Hematopoietic multipotent progenitor cell treated with erythropoietin and hydrocortisone succinate and interleukin-3 and kit ligand, for 4 days (in vitro differentiated cells): ENCODE measurements around the gene PRKN.
"Not testable (repeated sequence)": the region's sequence is repeated elsewhere in the genome, so short reads cannot be mapped to it uniquely, and the experiment has no call there.

ENCODE experiments used
- DNase-seq: peaks from one replicate; pipeline ENCODE4 v3.0.0-alpha.2; 2015

Gene PRKN

DNA sequence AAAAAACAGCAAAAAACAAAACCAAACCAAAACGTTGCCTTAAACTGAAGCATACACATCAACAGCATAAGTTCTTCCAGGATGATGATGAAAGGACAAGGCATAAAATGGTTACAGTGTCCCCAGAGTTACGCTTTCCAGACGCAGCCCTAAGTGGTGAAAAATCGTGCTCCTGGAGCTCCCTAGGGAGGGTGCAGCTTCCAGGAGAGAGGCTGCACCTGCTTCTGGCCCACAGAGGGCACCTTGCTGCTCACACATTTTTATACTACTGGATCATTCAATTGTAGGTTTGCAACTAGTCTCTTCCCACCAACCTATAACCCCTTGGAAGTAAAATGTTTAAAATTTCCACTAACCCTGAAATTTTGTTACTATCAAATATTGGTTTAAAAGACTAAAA lies 115.0 kb downstream of the PRKN start:
- no peak for DNase-seq

DNA sequence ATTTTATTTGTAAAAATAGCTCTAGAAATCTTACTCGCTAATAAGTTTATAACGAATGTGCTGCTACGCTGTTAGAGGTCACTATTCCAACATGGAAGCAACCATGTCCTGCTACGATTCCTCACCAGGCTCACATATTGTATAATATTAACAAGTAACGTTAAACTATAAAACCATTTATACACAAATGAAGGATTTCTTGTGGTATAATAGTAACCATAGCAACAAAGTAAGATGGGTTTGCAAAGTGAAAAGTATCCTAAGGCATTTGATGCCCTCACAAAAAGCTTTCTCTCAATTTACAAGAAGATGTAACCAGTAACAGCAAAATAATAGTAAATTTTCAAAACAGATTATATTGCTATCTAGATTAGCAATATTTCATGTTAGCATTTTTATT lies 117.2 kb downstream of the PRKN start:
- no peak for DNase-seq

DNA sequence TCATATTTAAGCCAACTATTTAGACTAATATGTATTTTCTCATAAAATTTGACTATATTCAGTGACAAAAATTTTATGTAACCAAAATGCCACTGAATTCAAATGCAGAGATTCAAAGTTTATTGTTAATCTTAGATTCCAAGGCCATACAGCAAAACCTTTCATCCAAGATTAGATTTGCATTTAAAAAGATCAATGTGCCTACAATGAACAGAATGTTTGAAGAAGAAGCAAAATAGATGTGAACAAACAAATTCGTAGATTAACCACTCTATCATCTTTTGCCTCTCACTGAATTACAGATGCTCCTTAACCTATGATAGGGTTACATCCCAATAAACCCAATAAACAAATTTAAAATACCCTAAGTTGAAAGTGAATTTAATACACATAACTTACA lies 121.7 kb downstream of the PRKN start:
- DNase-seq: no peak

DNA sequence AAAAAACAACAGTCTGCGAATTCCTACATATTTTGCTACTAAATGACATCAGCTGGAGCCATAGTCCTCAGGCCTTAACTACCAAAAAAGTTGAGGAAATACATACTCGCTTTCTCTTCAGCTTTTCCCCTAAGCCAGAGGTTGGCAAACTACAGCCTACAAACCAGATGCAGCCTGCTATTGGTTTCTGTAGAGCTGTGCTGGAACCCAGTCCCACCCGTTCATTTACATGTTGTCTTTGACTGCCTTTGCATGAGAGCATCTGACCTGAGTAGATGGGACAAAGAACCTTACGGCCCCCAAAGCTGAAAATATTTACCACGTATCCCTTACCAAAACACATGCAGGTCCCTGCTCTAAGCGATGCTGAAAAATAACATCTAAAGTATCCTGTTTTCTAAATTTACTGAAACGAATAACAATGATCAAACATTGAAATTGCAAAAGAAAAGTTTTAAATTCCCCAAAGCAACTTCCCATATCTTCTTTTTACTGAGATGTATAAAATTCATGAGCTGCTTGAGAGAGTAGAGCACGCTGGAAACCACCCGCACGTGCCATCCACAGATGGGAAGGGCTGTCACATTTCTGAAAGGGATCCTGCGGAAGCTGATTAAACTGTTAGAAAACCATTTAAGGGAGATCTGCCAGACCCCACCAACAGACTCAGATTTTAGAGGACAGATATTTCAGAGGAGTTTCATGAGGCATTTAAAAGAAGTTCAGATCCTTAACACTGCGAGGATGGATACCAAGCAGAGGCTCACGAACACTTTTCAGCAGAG lies 124.1 kb downstream of the PRKN start:
- no peak for DNase-seq

DNA sequence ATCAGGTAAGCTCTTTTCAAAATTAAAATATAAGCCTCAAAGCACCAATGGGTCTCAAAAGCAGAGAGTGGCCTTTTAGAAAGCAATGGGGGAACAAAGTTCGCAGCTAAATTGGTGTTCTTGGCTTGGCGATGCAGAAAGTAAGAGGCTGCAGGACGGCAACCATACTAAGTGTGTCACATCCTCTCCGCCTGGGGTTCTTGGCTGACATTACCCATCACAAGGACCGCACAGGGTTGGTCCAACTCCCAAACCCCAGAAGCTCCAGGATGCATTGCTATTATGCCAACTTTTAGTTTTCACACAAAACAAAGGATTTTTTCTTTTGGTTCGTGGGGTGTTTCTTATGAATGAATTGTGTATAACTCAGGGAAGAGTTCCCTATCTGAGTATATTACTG lies 124.8 kb downstream of the PRKN start:
- no peak for DNase-seq

DNA sequence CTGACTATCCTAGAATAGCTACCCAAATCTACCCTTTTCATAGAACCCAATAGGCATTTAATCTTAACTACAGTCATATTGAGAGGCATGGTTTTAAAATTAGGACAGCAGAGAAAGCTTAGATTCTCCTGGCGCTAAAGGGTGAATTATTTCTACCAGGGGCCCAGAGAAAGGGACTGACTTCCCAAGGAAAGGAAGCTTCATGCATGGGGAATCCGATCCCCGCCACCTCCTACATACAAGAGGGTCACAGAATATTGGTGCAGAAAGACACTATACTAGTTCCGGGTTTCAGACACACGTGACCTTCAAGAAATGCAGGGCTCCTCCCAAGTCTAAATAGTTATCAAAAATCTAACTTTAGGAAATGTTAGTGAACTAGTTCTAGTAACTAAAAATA lies 130.9 kb downstream of the PRKN start:
- no peak for DNase-seq

DNA sequence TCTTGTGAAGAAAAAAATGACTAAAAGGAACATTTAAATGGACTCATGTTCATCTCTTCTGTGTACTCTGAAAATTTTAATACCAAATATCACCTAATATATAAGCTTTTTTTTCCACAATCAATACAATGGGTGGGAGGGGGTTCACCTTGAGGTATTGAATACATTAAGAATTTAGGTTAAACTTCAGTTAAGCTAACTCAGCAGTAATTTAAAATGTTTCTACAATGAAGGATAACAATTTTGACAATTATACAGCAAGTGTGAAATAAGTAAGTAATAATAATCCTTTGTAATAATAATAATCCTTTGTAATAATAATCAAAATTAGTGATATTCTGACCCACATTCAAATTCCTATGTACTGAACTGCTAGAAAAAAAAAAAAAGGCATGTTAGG lies 136.0 kb downstream of the PRKN start:
- DNase-seq: no peak

DNA sequence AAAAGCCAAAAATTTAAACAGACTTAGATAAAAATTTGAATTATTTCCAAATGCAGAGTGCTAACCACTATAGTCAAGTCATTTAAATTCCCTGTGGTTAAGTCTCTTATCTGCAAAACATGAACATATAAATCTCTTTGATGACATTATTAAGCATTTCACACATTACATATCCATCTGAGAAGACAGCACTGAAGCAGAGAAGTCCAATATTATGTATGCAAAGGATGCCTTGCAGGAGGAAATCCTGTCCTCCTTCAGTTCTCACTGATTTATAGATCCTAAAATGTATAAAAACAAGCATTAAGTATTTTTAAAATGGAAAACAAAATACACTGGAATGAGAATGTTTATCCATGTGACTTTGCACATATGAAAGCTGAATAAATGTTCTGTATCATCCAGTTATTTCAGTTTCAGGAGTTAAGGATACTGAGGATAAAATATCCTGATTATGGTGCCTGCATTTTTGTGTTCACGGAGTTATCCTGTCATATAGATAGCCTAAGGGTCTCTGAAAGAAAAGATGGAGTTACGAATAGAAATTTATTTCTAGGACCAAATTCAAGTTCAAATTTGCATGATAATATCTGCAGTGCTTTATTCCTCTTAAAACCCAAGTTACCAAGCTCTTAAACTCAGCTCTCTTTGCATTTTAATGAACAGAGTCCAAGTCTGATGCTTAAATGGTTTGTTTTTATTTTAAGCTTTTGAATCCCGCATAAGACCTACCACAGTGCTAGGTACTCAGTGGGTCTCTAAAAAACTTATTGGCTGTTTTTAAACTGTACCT lies 145.4 kb downstream of the PRKN start:
- DNase-seq: peak; percentile 3

DNA sequence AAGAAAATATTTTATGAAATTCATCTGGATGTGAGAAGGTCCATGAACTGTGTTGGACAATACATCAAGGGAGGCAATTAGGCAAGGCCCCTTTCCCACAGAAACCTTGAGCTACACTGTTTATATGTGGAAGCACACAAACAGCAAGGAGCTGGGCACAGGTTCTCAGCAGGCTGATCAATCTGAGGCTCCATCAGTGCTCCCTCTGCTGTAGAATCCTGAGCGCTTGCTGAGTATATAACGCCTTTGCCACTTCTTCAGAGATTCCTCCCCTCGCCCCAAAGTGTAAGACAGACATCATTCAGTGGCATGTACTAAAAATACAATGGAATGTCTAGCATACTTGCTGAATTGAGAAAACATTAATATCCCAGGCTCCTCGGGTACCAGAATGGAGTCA lies 146.9 kb downstream of the PRKN start:
- no peak for DNase-seq

DNA sequence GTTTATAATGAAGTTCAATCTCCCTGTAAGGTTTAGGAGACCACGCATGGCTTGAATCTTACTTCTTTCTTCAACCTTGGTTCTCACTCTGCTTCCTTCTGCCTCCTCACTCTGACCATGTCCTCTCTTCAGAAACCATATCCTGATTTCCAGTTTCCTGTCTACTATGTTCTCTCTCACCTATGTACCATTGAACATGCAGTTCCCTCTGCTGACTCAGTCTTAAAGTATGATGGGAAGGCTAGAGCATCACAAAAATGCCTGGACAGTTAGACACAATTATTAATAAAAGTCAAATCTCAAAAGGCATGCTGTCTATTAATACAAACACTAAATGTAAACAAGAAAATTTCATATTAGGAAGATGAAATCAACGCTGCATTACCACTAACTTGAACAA lies 151.6 kb downstream of the PRKN start:
- DNase-seq: no peak

DNA sequence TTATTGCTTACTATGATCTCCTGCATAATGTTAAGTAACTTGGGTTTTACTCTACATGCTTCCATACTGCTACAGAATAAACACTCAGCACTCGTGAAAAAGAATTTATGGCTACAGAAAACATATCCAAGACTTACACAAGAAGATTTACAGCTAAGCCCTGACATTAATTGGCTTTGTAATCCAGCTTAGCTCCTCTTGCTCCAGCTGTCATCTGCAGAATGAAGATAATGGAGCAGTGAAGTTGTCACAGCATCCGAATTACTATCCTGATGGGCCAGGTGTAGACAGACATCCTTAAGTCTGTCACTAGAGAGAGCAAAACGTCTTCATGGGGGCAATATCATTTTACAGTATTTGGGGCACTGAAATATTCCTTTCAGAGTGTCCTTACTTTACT lies 155.3 kb downstream of the PRKN start:
- no peak for DNase-seq

DNA sequence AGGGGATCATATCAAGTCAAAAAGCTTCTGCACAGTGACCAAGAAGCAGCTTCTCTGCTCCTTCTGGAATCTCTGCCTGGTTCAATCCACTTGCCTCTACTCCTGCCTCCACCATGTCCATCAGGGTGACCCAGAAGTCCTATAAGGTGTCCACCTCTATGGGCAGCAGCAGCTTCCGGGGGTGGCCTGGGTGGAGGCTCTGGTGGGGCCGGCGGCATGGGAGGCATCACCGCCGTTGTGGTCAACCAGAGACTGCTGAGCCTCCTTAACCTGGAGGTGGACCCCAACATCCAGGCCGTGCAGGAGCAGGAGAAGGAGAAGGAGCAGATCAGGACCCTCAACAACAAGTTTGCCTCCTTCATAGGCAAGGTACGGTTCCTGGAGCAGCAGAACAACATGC lies 159.3 kb downstream of the PRKN start:
- no peak for DNase-seq

DNA sequence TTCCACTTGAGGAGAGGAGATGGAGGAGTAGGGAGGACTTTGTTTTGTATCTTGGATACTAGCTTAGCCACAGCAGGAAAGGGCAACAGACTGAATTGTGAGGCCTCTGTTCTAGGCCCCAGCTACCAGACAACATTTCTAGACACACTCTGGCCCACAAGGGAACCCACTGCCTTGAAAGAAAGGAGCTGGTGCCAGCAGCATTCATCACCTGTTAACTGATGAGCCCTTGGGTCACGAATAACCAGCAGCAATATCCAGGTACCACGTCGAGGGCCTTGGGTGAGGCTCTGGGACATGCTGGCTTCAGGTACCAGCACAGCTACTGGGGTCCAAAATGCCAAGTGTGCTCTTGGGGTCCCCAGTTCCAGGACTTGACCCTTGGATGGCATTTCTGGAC lies 165.5 kb downstream of the PRKN start:
- DNase-seq: no peak

DNA sequence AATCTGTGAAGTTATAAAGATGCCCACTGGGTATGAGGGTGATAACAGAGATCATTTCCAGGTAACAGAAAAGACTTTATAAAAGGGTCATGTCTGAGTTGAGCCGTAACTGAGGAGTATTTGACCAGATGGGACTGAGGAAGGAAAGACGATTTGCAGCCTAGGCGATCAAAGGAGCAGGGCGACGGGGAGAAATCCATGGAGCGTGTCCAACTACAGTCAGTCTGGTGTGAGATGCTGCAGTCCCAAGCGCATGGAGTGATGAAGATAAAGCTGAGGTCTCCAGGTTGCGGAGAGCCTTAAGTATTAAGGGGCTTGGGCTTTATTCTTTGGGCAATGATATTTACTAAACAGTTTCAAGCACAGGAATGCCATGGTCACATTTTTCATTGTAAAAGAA lies 166.7 kb downstream of the PRKN start:
- DNase-seq: no peak

DNA sequence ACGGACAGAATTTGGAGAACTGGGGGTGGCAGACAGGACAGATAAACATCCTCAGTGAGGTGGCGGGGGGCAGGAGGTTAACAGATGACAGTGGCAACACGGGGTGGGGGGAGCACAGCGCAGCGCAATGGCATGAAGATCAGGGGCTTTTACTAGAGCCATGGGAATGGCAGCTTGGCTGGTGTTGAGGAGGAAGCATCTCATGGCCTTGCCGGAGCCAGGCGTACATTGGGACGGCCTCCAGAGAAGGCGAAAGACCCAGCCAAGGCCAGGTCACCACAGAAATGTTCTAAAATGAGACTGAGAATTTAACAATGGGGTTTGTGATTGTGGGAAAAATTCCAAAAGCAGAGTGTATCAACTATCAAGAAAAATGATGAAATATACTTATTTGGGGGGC lies 173.0 kb downstream of the PRKN start:
- DNase-seq: no peak

DNA sequence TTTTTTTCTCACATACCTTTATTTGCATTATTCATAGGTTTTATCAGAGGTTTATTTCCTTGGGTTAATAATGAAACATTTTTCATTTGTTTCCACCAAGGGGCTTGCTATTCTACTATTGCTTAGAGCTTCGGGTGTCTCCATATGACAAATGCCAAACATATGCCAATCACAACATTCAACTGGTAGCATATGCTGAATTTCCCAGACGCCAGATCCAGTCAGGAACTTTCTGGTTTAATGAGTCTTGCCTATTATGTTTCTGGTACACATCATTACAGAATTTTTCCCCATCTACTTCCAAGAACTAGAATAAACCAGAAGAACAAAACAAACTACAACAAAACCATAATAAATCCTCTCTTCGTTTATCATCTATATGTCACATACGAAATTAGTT lies 180.7 kb downstream of the PRKN start:
- DNase-seq: no peak

DNA sequence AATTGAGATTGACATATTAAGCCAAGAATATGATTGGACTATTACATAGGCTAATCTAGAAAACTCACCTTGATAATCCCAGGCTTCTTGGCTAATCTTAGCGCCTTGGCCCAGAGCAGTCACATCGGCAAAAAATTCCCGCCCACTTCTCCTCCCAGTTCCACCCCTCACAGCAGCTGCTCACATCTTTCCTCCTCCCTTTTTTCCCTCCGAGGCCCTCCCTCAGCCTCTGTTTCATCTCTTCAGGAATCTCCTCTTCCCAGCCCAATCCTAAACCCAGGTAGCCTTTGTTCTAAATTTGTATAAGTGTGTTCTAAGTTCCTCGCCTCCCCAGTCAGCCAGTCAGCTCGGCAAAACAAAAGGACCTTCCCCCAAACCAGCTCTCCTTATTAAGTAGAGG lies 184.3 kb downstream of the PRKN start:
- DNase-seq: no peak

DNA sequence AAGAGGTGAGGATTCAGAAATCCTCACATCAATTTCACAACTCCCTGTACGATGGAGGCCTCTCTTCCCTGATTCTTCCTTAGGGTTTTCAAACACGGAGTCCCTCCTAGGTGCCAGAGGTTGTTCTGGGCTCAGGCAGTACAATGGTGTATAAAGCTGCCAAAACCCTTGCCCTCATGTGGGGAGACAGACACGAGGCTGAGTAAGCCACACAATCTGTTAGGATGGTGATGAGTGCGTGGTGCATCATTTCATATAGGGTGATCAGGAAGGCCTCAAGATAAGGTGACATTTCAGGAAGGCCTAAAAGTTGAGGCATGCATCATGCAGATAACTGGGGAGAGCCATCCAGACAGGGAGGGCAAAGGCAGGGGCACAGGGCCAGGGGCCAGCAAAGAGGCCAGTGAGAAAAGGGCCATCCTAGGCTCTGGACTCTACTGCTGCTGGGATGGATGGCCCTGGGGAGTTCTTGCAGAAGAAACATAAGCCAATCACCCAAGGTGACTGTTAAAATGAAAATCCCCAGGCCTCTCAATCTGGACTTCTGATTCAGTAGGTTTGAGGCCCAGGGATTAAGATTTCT lies 186.5 kb downstream of the PRKN start:
- no peak for DNase-seq

DNA sequence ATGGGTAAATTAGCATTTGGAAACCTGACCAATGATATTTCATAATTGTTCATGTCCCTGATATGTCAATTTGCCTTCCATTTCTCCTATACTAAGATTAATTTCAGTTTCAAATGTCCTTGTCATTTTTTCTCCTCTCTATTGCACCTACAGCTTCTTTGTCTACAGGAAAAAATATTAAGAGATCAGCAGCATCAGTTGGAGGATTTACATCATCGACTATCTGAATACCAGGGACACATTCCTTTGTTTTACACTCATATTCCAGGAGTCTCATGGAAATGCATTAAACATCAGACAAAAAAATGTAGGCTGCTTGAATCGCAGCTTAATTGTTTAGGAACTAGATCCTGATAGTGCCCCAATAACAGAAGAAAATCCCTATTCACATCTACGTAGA lies 188.2 kb downstream of the PRKN start:
- DNase-seq: no peak

DNA sequence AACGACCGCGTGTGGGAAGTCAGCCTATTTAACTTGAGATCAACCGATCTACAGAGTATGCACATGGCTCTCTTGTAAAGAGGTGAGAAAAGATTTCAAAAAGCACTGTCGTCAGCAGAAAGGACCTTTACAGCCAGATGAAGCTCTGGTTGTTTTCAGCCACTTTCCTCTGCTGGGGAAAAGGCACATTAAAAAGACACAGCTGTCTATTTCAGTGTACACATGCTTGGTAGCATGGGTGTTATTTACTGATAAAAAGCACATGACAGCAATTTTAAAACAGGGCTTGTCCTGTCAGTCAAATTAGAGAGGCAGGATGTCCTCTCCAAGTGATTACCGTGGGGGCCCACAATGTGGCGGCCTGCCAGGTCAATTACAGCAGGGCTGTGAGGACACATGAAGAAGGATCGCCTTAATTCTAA lies 188.9 kb downstream of the PRKN start:
- peak; percentile 74 for DNase-seq

DNA sequence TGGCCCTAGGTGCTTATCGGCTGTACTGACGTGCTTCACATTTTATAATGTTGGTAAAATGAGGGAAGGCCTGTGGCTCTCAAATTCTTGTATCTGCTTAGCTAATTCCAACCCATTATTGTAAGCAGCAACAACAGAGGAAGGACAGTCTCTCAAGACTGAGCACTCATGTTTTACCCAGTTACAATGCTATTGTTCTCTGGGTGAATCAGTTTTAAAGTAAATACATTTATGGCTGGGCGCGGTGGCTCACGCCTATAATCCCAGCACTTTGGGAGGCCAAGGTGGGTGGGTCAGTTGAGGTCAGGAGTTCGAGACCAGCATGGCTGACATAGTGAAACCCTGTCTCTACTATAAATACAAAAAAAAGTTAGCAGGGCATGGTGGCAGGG lies 194.6 kb downstream of the PRKN start:
- no peak for DNase-seq

DNA sequence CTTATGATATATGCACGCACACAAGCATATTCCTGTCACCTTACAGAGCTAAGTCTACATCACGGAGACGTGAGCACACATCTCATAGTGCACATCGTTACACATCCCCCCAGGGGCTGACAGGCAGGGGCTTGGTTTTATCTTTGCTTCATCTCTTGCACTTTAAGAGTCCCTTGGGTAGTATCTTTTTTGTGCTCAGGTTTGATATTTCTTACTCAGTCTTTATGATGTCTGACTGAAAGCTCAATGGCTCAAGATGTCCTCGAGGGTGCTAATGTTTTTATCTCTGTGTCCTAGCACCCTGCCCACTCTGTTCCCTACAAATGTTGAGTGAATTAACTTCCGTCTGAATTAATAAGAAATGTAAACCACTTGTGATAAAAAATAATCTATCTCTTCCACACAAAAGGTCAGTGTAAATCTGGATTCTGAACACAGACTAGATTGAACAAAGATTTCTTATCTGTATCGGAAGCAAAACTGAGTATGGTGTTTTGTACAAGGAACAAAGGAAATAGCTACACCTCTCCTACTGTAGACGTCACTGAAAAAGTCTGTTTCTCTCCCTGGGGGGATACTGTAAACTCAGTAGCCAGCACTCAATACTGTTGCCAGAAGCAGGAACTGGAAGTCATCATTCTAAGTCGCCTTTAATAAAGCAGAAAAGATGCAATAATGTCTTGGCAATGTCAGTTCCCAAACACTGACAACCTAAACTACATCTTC lies 195.1 kb downstream of the PRKN start:
- no peak for DNase-seq

DNA sequence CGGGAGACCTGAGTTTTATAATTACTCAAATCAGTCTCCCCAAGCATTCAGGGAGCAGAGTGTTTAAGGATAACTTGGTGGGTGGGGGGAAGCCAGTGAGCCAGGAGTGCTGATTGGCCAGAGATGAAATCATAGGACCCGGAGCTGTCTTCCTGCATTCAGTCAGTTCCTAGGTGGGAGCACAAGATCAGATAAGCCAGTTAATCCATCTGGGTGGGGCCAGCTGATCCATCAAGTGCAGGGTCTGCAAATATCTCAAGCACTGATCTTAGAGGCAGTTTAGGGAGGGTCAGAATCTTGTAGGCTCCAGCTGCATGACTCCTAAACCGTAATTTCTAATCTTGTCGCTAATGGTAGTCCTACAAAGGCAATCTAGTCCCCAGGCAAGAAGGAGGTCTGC lies 196.2 kb downstream of the PRKN start:
- DNase-seq: not testable (repeated sequence)

DNA sequence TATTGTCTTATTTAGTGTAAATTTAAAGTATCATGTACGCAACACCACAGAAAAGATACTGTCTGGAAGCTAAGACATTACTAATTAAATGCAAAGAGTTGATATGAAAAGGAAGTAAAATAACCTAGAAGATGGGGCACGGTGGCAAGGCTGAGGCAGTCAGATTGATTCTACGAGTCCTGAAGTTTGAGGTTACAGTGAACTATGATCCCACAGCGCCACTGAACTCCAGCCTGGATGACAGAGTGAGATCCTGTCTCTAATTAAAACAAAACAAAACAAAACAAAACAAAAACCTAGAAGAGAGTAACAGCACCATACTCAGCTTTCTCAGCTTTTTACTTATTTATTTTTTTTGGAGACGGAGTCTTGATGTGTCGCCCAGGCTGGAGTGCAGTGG lies 199.0 kb downstream of the PRKN start:
- no peak for DNase-seq
